NOMO-1 (cell line): ENCODE data around the gene MFSD12.

ENCODE experiments used
- DNase-seq, 2 experiments: peaks; one replicate each; lab custom pipeline; 2025; ENCODE audit not compliant: unreplicated experiment in 2 of 2; lab: John Stamatoyannopoulos, UW

MFSD12 gene

GRCh38 chr19:3526507-3527237, 30.7 kb downstream of the MFSD12 start:
- no peak for DNase-seq

GRCh38 chr19:3524904-3525451, 32.4 kb downstream of the MFSD12 start:
- DNase-seq: no peak

GRCh38 chr19:3524078-3524842, 33.1 kb downstream of the MFSD12 start:
- DNase-seq: no peak

- no peak for DNase-seq
Observed at GRCh38 chr19:3523361-3524077, 33.9 kb downstream of the MFSD12 start.

- no peak for DNase-seq
Observed at GRCh38 chr19:3522421-3523360, 34.7 kb downstream of the MFSD12 start.

GRCh38 chr19:3521104-3521445, 36.3 kb downstream of the MFSD12 start:
- DNase-seq: no peak

GRCh38 chr19:3520166-3521103, 37.0 kb downstream of the MFSD12 start:
- no peak for DNase-seq

GRCh38 chr19:3519126-3519525, 38.3 kb downstream of the MFSD12 start:
- no peak for DNase-seq

GRCh38 chr19:3518659-3519058, 38.7 kb downstream of the MFSD12 start:
- no peak for DNase-seq

GRCh38 chr19:3518255-3518654, 39.1 kb downstream of the MFSD12 start:
- no peak for DNase-seq

- no peak for DNase-seq
Observed at GRCh38 chr19:3517638-3518037, 39.7 kb downstream of the MFSD12 start.

GRCh38 chr19:3516675-3517207, 40.6 kb downstream of the MFSD12 start:
- no peak for DNase-seq

GRCh38 chr19:3515891-3516422, 41.4 kb downstream of the MFSD12 start:
- DNase-seq: no peak

- no peak for DNase-seq
Observed at GRCh38 chr19:3514930-3515329, 42.5 kb downstream of the MFSD12 start.

- DNase-seq: no peak
Observed at GRCh38 chr19:3513229-3514140, 43.9 kb downstream of the MFSD12 start.

GRCh38 chr19:3512562-3513228, 44.7 kb downstream of the MFSD12 start:
- no peak for DNase-seq
